Neural cell (in vitro differentiated cells): Measurements from ENCODE around the gene MFAP2. TPM values are rescaled to one million over a fixed set of nuclear protein-coding genes. Genes with fewer than 3 reads are reported as not detected.

Experiments
- polyA plus RNA-seq: library from polyadenylated mRNA; depleted of rRNA; stranded (reverse); fragments of >200 nt; gene quantifications from 2 replicates; pipeline ENCODE4 v1.2.3, GENCODE V29; 2014

MFAP2 gene
- polyA plus RNA-seq, 1 donor from 2014 or later: 68.4 TPM

Other genes with a start within 250 kb of the MFAP2 start
- gene RNU1-4, start 240.1 kb downstream of the MFAP2 start, polyA plus RNA-seq: under 0.01 TPM in 1 of 2 replicates, not detected in the other
- under 0.01 TPM in 1 of 2 replicates, not detected in the other for gene RNU1-2, start 84.6 kb downstream of the MFAP2 start, polyA plus RNA-seq
- 23.6 and 26.3 TPM in 2 replicates for gene CROCC, start 58.7 kb downstream of the MFAP2 start, polyA plus RNA-seq
- gene ATP13A2, start 31.3 kb upstream of the MFAP2 start, polyA plus RNA-seq: 43.3 and 72.3 TPM in 2 replicates
- gene SDHB, start 73.4 kb upstream of the MFAP2 start, polyA plus RNA-seq: 113 and 129 TPM in 2 replicates
- gene PADI2, start 138.8 kb upstream of the MFAP2 start, polyA plus RNA-seq: 1.6 and 2.2 TPM in 2 replicates
- 0.44 and 0.66 TPM in 2 replicates for gene PADI1, start 224.5 kb upstream of the MFAP2 start, polyA plus RNA-seq